ENCODE measurements around the gene PPP1R9B. TPM values are rescaled to one million over a fixed set of nuclear protein-coding genes. Genes with fewer than 3 reads are reported as not detected.

Gene PPP1R9B
- total and polyA plus RNA-seq, 8 donors: 13.5 to 34.6 (median 17.7) TPM

DNA sequence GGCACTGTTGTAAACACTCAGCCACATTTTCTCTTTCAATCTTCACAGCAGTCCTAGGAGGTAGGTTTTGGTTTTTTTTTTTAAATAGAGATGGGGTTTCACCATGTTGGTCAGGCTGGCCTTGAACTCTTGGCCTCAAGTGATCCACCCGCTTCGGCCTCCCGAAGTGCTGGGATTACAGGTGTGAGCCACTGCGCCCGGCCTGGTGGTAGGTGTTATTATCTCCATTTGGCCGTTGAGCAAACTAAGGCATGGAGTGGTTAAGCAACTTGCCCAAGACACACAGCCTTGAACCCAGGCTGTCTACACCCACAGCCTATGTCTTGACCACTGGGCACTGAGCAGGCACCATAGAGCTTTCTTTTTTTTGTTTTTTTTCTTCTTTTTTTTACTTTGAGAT is 24.0 kb upstream of the PPP1R9B start:
- H3K4me1 ChIP-seq: peaks cover 0 to 12% (median 5%) of the 10 kb centered on the region in 3 donors
- peak in 1 of 6 donors; percentile 2 for DNase-seq
- no peaks in the 10 kb centered on the region for H3K9me3 ChIP-seq
- TF ChIP-seq, protein P1, sequence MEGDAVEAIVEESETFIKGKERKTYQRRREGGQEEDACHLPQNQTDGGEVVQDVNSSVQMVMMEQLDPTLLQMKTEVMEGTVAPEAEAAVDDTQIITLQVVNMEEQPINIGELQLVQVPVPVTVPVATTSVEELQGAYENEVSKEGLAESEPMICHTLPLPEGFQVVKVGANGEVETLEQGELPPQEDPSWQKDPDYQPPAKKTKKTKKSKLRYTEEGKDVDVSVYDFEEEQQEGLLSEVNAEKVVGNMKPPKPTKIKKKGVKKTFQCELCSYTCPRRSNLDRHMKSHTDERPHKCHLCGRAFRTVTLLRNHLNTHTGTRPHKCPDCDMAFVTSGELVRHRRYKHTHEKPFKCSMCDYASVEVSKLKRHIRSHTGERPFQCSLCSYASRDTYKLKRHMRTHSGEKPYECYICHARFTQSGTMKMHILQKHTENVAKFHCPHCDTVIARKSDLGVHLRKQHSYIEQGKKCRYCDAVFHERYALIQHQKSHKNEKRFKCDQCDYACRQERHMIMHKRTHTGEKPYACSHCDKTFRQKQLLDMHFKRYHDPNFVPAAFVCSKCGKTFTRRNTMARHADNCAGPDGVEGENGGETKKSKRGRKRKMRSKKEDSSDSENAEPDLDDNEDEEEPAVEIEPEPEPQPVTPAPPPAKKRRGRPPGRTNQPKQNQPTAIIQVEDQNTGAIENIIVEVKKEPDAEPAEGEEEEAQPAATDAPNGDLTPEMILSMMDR (IDR thresholded peaks at IDR 0.05): no peak
- no peak for FAIRE-seq
- H3K4me3 ChIP-seq: no peak overlapping the region
- 71 to 79% methylated on average over 6 of the region's 6 CpGs for WGBS, 2 donors
- no peaks in the 10 kb centered on the region for H3K36me3 ChIP-seq
- intact Hi-C loops (cut with DNase I): no loop called here
- no peaks in the 10 kb centered on the region for H3K27me3 ChIP-seq
- no peak for ATAC-seq
- no peak overlapping the region for H3K27ac ChIP-seq

DNA sequence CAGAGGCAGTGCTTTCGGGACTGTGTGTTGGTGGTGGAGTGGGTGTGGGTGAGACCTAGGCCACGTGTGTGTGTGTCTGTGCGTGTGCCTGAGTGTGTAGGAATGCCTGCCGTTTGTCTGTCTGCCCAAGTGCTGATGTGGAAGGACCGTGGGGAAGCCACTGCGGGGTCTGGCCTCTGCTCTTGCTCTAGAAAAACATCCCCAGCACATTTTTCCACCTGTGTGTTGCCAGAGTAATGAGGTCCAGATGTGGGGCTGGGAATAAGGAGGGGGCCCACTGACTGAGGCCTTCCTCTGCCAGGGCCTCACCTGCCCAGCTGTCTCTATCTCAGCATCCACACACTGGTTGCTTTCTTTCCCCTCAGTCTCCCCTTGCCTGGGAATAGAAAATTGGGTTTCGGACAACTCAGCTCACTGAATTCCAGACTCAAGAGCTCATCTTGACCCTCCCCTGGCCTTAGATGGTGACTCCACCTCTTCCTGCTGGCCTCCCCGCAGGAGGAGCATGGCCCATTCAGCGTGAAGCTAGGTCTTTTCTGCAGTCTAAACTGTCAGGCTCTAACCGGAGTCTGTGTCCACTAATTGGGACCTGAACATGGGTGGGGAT is 23.0 kb upstream of the PPP1R9B start:
- FAIRE-seq (no peak), DNase-seq (peak in 2 of 6 donors; percentile 9 to 15), ATAC-seq (no peak)
- WGBS, 2 donors: 73 to 79% methylated on average over 10 of the region's 10 CpGs
- Histone ChIP-seq H3K9me3 (no peaks in the 10 kb centered on the region), H3K27ac (peak overlapping the region in 2 of 4 donors; percentile 19 to 22), H3K4me1 (peaks cover 0 to 12% (median 5%) of the 10 kb centered on the region in 3 donors), H3K4me3 (no peak overlapping the region), H3K36me3 (no peaks in the 10 kb centered on the region), H3K27me3 (no peaks in the 10 kb centered on the region)
- TF ChIP-seq, protein P1 (IDR thresholded peaks at IDR 0.05): no peak
- intact Hi-C loops (cut with DNase I): no loop called here

- WGBS, 2 donors: 51 to 53% methylated on average over 6 of the region's 6 CpGs
Measured at GRCh38 chr17:50172936-50173334, 22.5 kb upstream of the PPP1R9B start.

DNA sequence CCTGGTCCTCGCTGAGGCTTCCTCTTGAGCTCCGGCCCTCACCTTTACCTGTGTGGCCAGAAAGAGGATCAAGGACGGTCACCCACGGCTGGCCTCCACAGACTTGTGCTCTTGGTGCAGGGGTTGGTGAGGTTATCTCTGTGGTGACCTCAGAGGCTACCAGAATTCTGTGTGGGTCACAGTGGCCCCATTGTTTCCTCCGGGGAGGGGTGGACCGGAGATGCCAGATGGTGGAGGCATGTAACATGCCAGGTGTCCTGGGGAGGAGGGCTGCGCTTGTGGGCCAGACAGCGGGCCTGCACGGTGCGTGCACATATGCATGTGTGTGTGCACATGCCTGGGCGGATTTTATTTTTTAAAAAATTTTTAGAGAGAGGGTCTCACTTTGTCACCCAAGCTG is 21.7 kb upstream of the PPP1R9B start:
- no peaks in the 10 kb centered on the region for H3K36me3 ChIP-seq
- FAIRE-seq (no peak), DNase-seq (peak in 2 of 6 donors; percentile 9 to 45), ATAC-seq (no peak)
- H3K4me1 ChIP-seq: peaks cover 0 to 6% (median 0%) of the 10 kb centered on the region in 3 donors
- no peak overlapping the region for H3K27ac ChIP-seq
- no peak overlapping the region for H3K4me3 ChIP-seq
- intact Hi-C loops (cut with DNase I): no loop called here
- TF ChIP-seq, protein P1 (IDR thresholded peaks at IDR 0.05): no peak
- 78 to 80% methylated on average over 11 of the region's 11 CpGs for WGBS, 2 donors
- H3K27me3 ChIP-seq: no peaks in the 10 kb centered on the region
- no peaks in the 10 kb centered on the region for H3K9me3 ChIP-seq

More at GRCh38 chr17:50172936-50173334, 22.5 kb upstream of the PPP1R9B start:
- Histone ChIP-seq H3K36me3 (no peaks in the 10 kb centered on the region), H3K9me3 (no peaks in the 10 kb centered on the region), H3K4me1 (peaks cover 0 to 12% (median 3%) of the 10 kb centered on the region in 3 donors), H3K27me3 (no peaks in the 10 kb centered on the region), H3K27ac (no peak overlapping the region), H3K4me3 (no peak overlapping the region)
- no peak for ATAC-seq
- TF ChIP-seq, protein P1 (IDR thresholded peaks at IDR 0.05): no peak
- peak in 1 of 6 donors; percentile 3 for DNase-seq
- intact Hi-C loops (cut with DNase I): no loop called here
- no peak for FAIRE-seq

- H3K27me3 ChIP-seq: no peaks in the 10 kb centered on the region
- TF ChIP-seq, protein P1 (IDR thresholded peaks at IDR 0.05): no peak
- DNase-seq (peak in 2 of 6 donors; percentile 11 to 33), ATAC-seq (no peak), FAIRE-seq (no peak)
- H3K36me3 ChIP-seq: no peaks in the 10 kb centered on the region
- 77 to 84% methylated on average over 17 of the region's 17 CpGs for WGBS, 2 donors
- H3K9me3 ChIP-seq: no peaks in the 10 kb centered on the region
- H3K4me3 ChIP-seq: no peak overlapping the region
- intact Hi-C loops (cut with DNase I): no loop called here
- no peak overlapping the region for H3K27ac ChIP-seq
- peaks cover 0 to 6% (median 0%) of the 10 kb centered on the region in 3 donors for H3K4me1 ChIP-seq
Measured at GRCh38 chr17:50171371-50172071, 21.0 kb upstream of the PPP1R9B start.
